Dermis microvascular lymphatic vessel endothelial cell (primary cell): ENCODE data around the gene KCTD17. TPM values are rescaled to one million over a fixed set of nuclear protein-coding genes. Genes with fewer than 3 reads are reported as not detected.
"Not testable (repeated sequence)": the region's sequence is repeated elsewhere in the genome, so short reads cannot be mapped to it uniquely, and the experiment has no call there.

Experiments
- DNase-seq, 2 donors: peaks; one replicate each; pipeline versions ENCODE4 v3.0.0 to v3.0.0-alpha.2; 2010; ENCODE audit warnings: low read depth in 2 of 2
- total RNA-seq: library from RNA; depleted of rRNA; stranded (reverse); fragments of >200 nt; gene quantifications from 2 replicates; pipeline ENCODE4 v1.2.1, GENCODE V29; 2014

The KCTD17 gene
- total RNA-seq, 1 donor from 2014 or later = 50.6 TPM

DNA sequence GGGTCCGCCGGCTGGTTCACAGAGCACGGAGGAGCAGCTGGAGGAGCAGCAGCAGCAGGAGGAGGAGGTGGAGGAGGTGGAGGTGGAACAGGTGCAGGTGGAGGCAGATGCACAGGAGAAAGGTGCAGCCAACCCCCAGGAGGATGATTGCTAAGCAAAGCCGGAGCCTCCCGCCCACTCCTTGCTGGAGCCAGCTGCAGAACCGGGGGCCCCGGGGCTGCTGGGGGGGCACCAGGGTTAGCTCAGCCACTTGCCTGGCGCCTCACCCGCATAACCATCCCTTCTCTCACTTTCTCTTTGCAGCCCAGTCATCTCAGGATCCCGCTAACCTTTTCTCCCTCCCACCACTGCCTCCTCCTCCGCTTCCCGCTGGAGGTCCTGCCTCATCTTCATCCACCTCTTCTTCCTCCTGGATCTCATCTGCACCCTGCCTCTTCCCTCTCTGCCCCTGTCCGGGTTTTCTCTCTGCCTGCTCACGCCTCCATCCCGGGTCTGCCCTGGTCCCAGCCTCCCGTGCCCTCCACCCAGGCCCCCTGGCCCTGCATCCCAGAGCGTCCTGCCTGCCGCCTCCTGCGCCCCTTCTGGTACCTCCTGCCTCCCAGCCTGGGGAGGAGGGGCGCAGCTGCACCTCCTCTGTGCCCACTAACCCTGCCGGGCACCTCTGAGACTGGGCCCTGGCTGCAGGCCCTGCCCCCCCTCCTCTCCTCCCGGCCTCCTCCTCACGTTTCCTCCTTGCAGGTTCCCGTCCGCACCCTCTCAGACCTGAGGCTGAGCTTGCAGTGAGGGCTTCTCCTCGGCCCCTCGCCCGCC, 9.5 kb downstream of the KCTD17 start:
- no peak for DNase-seq

DNA sequence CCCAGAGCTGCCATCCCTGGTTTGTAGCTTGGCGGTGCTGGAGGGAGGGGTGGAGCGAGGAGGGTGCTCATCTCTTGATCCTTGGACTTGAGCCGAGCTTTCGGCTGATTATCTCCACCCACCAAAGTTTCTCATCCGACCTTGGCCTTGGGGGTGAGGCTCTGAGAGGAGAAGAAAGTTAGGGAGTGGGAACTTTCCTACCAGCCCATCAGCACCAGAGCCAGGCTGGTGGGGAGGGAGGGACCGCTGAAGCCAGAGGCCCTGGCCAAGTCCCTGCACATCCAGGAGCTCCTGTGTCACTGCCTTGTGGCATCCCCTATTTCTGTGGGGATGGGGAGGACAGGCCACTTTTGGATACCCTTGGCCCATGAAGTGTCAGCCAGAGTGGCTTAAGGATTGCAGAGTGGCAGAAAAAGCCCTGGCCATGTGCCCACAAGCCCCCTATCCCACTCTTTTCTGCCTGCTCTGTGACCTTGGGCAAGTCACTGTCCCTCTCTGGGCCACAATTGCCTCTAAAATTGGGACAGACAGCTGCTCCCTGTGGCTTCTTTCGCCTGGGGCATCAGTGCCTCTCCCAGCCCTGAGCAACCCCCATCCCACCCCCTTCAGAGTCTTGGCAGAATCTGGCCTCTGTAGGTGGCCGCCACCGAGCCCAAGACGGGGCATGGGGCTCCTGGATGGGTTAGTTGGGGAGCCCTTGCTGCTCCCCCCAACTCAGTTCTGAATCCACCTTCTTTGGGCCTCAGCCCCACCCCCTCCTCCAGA, 10.3 kb downstream of the KCTD17 start:
- DNase-seq = no peak

DNA sequence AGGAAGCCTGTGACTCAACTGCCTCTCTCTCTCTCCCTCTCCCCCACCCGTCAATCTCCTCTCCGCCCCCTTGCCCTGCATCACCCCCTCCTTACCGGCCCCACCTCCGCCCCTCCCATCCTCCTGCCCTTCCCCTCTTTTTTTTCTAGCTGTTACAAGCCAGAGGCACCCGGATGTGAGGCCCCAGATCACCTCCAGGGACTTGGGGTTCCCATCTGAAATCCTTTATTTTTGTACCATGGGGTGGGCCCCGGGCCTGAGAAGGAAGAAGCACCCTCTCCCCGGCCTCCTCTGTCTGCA, 10.8 kb downstream of the KCTD17 start:
- no peak for DNase-seq

DNA sequence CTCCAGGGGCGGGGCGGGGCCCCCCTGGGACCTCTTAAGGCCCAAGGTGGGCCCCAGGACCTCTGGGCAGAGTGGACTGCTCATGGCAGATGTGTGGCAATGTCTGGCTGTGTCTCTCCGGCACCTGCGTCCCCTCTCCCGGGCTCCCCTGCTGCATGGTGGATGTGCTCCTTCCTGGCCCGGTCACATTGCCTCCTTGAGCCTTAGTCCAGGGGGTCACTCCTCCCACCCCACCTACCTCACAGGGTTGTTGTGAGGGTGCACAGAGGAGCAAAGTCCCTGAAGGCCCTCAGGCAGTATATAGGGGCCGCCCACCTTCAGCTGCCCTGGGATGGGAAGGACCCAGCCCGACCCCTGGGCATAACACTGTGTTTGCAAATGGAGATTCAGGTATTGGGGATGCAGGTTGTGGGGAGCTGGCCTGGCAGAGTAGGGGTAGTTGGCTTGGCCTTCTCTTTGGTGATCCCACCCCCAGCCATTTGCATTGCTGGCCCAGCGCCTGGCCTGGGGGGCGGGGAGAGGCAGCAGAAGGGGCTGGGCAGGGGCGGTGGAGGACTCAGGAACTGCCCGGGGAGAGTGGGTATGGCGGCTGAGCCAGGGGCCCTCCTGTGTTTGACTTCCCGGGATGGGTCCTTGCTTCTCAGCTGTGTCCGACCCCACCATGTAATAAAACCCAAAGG, 11.3 kb downstream of the KCTD17 start:
- no peak for DNase-seq

DNA sequence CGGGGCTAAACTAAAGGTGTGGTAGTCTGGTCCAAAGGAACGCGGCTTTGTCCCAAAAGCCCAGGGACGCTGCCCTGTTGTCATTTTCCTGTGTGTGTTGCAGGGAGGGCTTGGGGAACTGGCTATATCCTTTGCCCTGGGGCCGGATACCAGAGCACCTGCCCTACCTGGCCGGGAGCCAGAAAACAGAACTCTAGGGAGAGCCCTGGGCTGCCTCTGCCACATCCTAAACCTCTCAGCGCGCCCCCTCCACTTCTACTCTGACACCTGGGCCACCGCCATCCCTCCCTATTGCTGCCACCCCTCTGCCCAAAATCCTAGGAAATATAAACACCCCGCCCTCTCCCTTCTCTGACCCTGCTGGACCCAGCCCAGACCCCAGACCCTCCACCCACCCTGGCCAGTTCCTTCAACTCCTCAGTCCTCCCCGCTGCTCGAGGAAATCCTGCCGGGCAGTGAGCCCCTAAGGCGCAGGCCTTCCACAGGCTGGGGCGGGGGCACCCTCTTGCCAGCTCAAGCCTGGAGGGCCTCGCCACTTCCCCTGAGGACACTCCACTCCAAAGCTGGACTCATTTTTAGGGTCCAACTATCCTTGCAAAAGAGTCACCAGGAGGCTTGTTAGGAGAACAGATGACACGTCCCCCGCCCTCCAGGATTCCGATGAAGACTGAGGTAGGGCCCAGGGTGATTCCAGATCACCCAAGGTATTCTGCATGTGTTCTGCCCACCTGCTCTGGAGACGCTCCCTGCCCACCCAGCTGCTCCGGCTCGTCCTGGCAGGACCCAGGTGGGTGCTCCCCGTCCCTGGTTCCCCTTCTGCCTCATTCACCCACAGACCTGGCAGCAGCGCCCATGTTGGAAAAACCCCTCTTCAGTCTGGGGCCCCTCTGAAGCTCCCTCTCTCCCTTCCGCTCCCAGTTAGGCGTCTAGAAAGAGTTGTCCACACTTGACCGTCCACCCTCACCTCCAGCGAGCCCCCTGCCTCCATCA, 12.2 kb downstream of the KCTD17 start:
- DNase-seq = no peak

DNA sequence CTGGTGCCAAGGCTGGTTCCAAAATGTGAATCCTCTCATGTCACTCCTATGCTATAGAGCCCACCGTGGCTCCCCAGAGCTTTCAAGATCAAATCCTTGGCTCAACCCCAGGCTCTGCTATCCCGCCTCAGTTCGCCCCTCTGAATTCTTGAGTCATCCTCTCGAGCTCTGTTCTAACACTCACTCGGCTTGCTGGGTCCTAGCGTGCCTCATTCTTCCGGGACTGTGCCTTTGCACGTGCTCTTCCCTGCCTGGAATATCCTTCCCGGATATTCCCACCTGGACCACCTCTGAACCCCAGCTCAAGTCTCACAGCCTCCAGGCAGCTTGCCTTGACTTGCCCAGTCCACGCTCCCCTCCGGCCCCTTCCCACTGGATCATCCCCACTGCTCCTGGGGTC, 13.0 kb downstream of the KCTD17 start:
- no peak for DNase-seq

DNA sequence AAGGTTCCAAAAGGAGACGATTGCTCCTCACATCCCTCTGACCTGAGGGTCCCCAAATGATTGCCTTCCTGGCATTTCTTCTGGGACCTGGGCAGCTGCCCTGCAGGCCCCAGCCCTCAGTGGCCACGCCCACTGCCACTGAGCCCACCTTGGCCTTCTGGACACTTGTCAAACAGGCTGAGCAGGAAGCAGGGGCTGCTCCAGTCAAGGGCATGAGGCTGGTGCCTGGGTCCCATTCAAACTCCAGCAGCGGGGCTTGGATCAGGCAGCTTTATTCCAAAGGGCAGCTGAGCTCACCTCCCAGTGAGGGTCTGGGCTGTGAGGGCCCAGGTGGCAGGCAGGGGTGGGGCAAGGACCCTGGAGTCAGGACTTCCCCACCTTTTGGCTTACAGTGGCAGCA, 13.6 kb downstream of the KCTD17 start:
- no peak for DNase-seq

DNA sequence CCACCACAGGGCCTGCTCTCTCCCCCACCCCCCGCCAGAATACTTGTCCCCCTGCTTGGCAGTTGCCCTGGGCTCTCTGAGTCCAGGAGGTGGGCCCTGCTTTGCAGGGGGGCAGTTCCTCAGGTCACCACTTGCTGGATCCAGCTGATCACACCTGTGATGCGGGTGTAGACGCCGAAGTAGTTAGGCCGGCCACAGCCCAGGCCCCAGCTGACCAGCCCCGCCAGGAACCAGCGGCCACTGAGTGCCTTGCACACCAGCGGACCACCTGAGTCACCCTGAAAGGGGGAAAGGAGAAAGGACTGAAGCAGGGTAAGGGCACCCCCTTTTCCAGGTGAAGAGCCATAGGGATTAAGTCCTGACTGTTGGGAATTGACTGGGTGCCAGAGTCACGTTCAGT, 14.4 kb downstream of the KCTD17 start:
- DNase-seq = no peak

DNA sequence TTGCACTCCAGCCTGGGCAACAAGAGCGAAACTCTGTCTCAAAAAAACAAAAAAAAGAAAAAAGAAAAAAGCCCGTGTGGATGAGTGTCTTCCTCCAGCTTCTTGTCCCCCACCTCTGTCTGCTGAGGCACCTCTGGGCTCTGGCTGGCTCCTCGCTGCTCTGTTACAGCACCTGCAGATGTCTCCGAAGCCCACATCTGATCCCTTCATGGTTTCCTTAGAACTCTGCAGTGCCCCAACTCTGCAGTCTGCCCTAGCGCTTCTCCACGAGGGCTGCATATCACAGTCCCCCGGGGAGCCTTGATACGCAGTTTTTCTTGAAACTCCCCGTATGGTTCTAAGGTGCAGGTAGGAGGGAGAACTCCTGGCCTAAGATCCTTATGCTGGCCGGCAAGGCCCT, 15.9 kb downstream of the KCTD17 start:
- DNase-seq = no peak

DNA sequence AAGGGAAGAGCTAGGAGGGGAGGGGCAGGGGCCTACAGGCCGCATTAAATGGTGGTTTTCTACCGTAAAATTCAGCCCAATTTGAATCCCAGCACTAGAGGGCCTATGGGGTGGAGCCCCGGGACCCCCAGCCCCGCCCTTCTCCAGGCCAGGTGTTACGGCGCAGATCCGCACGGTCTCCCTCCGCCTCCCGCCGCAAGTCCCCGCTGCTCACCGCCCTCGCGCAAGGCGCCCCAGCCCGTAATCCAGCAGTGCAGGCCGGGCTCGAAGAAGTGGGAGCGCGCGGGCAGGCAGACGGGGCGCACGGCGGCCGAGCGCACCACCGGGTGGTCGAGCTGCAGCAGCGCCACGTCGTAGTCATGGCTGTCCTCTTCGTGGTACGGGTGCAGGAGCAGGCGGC, 17.3 kb downstream of the KCTD17 start:
- no peak for DNase-seq

DNA sequence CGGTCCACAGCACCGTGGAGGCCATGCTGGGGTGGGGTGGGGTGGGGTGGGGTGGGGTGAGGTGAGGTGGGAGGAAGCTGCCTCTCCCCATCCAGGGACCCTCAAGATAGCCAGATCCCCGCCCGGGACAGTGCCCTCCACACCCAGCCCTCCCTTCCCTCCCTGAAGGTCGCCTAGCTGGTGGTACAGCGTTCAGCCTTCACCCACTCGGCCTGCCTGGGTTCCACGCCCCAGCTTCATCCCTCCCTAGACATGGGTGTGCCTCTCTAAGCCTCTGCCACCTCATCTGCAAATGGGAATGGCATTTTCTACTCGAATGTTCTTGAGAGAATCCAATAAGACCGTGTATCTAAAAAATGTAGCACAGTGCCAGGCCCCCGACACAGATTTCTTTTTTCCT, 17.8 kb downstream of the KCTD17 start:
- DNase-seq = no peak

DNA sequence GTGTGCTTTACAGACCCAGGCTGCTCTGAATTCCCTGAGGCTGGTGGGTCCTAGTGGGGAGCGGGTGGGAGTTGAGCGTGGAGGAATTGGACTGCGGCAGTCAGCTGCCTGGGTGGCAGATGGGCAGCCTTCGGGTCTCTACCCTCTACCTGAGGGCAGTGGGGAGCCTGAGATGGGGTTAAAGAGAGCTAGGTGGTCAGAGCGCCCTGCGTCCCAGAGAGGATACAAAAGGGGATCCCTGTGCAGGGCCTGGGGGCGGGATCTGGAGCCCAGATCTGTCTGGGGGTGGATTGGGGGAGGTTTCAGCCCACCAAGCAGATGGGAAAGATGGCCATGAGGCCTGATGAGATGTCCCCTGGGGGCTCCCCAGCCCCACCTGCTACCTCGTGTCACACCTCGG, 18.2 kb downstream of the KCTD17 start:
- DNase-seq = no peak

DNA sequence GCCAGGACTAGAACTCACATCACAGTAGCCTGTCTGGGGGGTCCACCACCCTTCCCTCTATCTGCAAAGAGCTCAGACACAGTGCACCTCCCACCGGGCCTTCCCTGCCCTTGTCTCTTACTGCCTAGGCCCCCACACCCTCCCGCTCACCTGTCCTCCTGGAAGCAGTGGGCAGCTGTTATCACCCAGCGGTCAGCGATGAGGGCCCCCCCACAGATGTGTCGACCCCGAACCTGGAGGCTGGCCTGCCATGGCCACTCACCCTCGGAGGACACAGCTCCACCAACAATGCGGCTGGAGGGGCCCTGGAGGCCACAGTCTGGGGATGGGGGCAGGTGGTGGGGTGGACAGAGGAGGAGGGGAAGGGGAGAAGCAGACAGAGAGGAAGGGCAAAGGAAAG, 18.8 kb downstream of the KCTD17 start:
- DNase-seq = no peak

DNA sequence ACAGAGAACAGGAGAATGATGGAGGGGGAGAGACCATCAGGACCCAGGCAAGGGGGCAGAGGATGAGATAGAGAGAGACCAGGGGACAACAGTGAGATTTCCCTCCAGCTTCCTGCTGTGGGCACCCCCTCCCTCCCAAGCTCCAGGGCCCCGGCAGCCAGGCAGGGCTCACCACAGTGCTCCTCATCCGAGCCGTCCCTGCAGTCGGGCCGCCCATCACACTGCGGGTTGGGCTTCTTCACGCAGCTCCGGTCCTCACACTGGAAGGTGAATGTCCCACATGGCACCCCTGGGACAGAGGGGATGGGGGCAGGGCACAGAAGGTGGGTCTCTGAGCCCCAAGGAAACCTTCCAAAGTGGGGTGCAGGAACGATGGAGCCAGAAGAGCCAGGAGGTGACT, 19.2 kb downstream of the KCTD17 start:
- DNase-seq = no peak

DNA sequence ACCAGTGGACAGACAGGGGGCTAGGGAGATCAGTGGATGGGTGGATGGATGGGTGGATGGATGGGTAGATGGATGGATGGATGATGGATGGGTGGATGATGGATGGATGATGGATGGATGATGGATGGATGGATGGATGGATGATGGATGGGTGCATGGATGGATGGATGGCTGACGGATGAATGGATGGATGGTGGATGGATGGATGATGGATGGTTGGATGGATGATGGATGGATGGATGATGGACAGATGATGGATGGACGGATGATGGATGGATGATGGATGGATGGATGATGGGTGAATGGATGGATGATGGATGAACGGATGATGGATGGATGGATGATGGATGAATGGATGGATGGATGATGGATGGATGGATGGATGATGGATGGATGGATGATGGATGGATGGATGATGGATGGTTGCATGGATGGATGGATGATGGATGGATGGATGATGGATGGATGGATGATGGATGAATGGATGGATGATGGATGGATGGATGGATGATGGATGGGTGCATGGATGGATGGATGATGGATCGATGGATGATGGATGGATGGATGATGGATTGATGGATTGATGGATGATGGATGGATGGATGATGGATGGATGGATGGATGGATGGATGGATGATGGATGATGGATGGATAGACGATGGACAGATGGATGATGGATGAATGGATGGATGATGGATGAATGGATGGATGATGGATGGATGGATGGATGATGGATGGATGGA, 20.5 kb downstream of the KCTD17 start:
- DNase-seq = not testable (repeated sequence)

DNA sequence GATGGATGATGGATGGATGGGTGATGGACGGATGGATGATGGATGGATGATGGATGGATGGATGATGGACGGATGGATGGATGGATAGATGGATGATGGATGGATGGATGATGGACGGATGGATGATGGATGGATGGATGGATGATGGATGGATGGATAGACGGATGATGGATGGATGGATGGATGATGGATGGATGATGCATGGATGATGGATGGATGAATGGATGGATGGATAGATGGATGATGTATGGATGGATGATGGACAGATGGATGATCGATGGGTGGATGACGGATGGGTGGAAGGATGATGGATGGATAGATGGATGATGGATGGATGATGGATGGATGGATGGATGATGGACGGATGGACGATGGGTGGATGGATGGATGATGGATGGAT, 21.1 kb downstream of the KCTD17 start:
- no peak for DNase-seq

DNA sequence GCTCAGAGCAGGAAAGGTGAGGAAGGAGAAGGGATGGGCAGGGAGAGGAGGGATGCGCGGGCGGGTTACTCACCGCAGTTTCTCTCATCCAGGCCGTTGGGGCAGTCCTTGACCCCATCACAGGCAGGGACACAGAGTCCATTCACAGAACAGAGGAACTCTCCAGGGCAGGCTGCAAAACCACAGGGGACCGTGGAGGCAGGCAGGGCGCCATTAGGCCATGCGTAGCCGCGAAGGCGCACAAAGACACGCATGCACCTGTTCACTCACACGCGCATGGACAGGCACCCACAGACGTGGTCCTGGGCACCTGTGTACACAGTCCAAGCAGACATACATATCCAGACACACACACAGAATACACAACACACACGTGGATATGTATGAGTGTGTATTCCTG, 23.0 kb downstream of the KCTD17 start:
- no peak for DNase-seq

DNA sequence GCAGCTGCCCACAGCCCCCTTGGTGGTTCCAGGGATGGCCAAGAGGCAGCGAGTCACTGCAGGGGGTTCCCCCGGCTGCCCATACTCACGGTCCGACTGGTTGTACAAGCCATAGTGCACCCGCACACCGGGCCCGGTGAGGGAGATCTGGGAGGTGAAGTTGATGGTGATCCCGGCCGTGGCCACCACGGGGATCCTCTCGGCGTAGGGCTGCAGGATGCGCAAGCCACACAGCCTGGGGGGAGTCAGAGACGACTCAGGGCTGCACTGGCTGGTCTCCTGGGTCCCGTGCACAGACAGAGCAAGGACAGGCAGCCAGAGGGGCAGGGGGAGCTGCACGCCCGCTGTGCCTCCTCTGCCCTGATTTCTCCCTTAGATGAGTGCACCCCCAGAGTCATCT, 23.5 kb downstream of the KCTD17 start:
- DNase-seq = no peak

DNA sequence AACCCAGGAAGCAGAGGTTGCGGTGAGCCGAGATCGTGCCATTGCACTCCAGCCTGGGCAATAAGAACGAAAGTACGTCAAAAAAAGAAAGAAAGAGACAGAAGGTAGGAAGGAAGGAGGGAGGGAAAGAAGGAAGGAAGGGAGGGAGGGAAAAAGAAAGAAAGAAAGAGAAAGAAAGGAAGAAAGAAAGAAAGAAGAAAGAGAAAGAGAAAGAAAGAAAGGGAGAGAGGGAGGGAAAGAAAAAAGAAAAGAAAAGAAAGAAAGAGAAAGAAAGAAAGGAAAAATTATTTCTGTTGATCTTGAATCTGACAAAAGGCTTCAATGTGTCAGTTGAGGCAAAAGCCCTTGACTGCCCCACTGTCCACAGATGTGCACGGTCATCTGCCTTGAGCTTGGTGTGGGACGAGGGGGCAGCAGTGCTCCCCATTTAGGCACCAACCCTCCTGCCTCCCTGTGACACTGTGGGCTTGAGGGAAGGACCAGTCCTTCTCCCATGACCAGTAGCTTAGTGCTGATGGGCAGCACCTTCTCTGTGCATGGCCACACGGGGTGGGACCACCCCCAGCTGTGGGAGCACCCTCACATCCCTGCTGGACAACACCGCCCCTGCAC, 24.4 kb downstream of the KCTD17 start:
- DNase-seq = no peak

DNA sequence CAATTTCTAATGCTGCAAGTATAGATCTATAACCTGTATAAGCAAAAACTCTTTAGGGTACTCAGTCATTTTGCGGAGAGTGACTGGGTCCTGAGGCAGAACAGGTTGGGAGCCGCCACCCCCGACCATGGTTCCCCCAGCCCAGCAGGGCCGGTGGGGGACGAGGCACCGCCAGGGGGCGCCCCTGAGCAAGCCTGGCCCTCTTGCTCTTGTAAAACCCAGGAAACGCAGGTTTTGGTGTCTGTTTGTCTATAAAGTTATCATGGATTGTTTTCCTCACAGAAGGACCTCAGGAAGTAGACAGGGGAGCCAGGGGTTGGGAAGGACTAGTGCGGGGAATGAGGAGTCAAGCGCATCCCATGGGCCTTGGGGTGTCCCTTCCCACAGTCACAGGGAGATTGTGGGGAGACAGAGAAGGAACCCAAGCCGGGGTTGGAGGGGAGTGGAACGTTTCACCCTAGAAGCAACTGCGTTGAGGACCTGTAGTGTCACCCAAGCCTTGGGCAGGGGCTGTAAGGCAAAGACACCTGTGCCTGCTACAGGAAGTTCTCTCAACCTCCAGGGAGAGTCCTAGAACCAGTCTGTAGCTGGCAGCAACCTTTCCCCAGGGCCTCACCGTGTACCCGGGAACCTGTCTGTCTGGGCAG, 26.4 kb downstream of the KCTD17 start:
- peak; percentile 20 to 60 for DNase-seq
